SK-N-SH treated with all-trans-retinoic acid at 6 μM for 48 hours (cell line): ENCODE results near the gene LRCH1.

Experiments used
- CSDC2 ChIP-seq: fragments of 250-450 bp; sonication (Bioruptor Pico); IDR thresholded peaks from 2 replicates; pipeline ENCODE4 v1.5.0; 2020; ENCODE audit warnings: mild to moderate bottlenecking, moderate library complexity
- OSR1 ChIP-seq: fragments of 250-450 bp; sonication (Bioruptor Pico); IDR thresholded peaks from 2 replicates; pipeline ENCODE4 v1.8.0; 2022; ENCODE audit warnings: moderate library complexity, mild to moderate bottlenecking, inconsistent platforms
- PATZ1 ChIP-seq: fragments of 250-450 bp; sonication (Bioruptor Pico); IDR thresholded peaks from 2 replicates; pipeline ENCODE4 v1.8.0; 2020; ENCODE audit warnings: mild to moderate bottlenecking, moderate library complexity, borderline replicate concordance
- SNAI2 ChIP-seq: fragments of 250-450 bp; sonication (Bioruptor Pico); IDR thresholded peaks from 2 replicates; pipeline ENCODE4 v1.5.0; 2020; ENCODE audit warnings: mild to moderate bottlenecking, moderate library complexity
- TOX ChIP-seq: fragments of 250-450 bp; sonication (Bioruptor Pico); IDR thresholded peaks from 2 replicates; pipeline ENCODE4 v1.8.0; 2021; ENCODE audit warnings: mild to moderate bottlenecking, moderate library complexity, borderline replicate concordance
- ZC3H10 ChIP-seq: fragments of 250-450 bp; sonication (Bioruptor Pico); IDR thresholded peaks from 2 replicates; pipeline ENCODE4 v1.5.1; 2021; ENCODE audit warnings: mild to moderate bottlenecking, moderate library complexity
- ZFP3 ChIP-seq: fragments of 250-450 bp; sonication (Bioruptor Pico); IDR thresholded peaks from 2 replicates; pipeline ENCODE4 v1.5.0; 2020; ENCODE audit warnings: mild to moderate bottlenecking, moderate library complexity
- ZFP30 ChIP-seq: fragments of 450-650 bp; formaldehyde crosslinking; IDR thresholded peaks from 2 replicates; pipeline ENCODE4 v1.5.0; 2022; ENCODE audit warnings: mild to moderate bottlenecking, moderate library complexity
- ZNF565 ChIP-seq: fragments of 450-650 bp; formaldehyde crosslinking; conservative IDR thresholded peaks from 2 replicates; pipeline ENCODE4 v1.5.0; 2020; ENCODE audit warnings: low read depth, mild to moderate bottlenecking, moderate library complexity

GRCh38 chr13:46523972-46524752 lies 28.8 kb upstream of the LRCH1 start:
- TF ChIP-seq ZC3H10 (CRISPR knock-in tag) = no peak
- TF ChIP-seq ZFP30 (CRISPR knock-in tag) = no peak
- no peak for TF ChIP-seq ZFP3 (CRISPR knock-in tag)
- TF ChIP-seq TOX (CRISPR knock-in tag) = no peak
- no peak for TF ChIP-seq SNAI2 (CRISPR knock-in tag)
- no peak for TF ChIP-seq ZNF565 (CRISPR knock-in tag)
- TF ChIP-seq CSDC2 = no peak
- no peak for TF ChIP-seq PATZ1
- no peak for TF ChIP-seq OSR1 (CRISPR knock-in tag)
